Thoracic aorta (tissue), 2 donors: Measurements from ENCODE around the gene PLA2G4E. TPM values are rescaled to one million over a fixed set of nuclear protein-coding genes. Genes with fewer than 3 reads are reported as not detected.

Experiments used
- ATAC-seq: fragments of 150-250 bp; one replicate; pipeline ENCODE4 v1.8.0; 2017; ENCODE audit warnings: low read depth; ENCODE audit not compliant: insufficient number of reproducible peaks, low FRiP score
- DNase-seq: peaks from one replicate; pipeline ENCODE4 v3.0.0-alpha.2; 2020; ENCODE audit warnings: low spot score
- H3K27ac ChIP-seq, 2 donors: fragments of 200-600 bp; sonication (generic); 1 replicate in 1 of 2; 2 replicates in 1 of 2; pipeline ENCODE4 v1.5.1; 2016; ENCODE audit warnings: mild to moderate bottlenecking in 2 of 2, moderate library complexity in 2 of 2
- H3K27me3 ChIP-seq: fragments of 200-600 bp; sonication (generic); replicated peaks from 2 replicates; pipeline ENCODE4 v1.6.0; 2016; ENCODE audit warnings: mild to moderate bottlenecking; ENCODE audit not compliant: insufficient read depth
- H3K36me3 ChIP-seq: fragments of 200-600 bp; sonication (generic); one replicate; pipeline ENCODE4 v1.5.1; 2016
- H3K4me1 ChIP-seq, 2 donors: fragments of 200-600 bp; sonication (generic); 1 replicate in 1 of 2; 2 replicates in 1 of 2; pipeline versions ENCODE4 v1.5.1 to v1.6.0; 2016; ENCODE audit warnings: low read depth in 2 of 2, mild to moderate bottlenecking in 1 of 2; ENCODE audit not compliant: control insufficient read depth in 1 of 2
- H3K4me3 ChIP-seq: fragments of 200-600 bp; sonication (generic); 2 replicates; pipeline ENCODE4 v1.5.1; 2016; ENCODE audit warnings: mild to moderate bottlenecking
- H3K9me3 ChIP-seq: fragments of 200-600 bp; sonication (generic); 2 replicates; pipeline ENCODE4 v1.5.1; 2016
- total RNA-seq, 2 donors: library from RNA; depleted of rRNA; stranded (reverse); fragments of >200 nt; gene quantifications; one replicate each; pipeline versions ENCODE4 v1.1.0 to v1.2.3, GENCODE V29; 2016
- TF ChIP-seq, protein P1 (sequence below): fragments of 200-600 bp; sonication (generic); IDR thresholded peaks from one replicate; pipeline ENCODE4 v1.5.1; 2019; ENCODE audit warnings: antibody characterized with exemption

Gene PLA2G4E
- total RNA-seq, 2 donors from 2014 or later = not detected

DNA sequence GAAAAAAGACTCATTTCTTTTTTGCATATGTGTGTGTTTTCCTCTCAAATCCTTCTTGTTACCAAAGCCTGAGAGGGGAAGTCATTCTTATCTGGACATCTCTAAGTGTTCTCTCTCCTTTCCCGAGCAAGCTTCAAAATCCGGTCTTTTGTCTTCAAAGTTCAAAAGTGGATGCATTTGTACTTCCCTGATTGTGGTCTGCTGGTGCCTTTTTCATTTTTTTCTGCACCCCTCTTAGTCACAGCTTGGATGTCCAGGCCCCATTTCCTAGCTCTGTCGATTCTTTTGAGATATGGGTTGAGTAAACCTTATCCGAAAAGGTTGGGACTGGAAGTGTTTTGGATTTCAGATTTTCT, 83.3 kb downstream of the PLA2G4E start:
- Histone ChIP-seq H3K36me3 (peaks cover 4% of the 10 kb centered on the region), H3K4me1 (peaks cover 20 to 56% of the 10 kb centered on the region in 2 donors), H3K27ac (peak overlapping the region in 1 of 2 donors; percentile 15), H3K9me3 (no peaks in the 10 kb centered on the region), H3K4me3 (no peak overlapping the region), H3K27me3 (no peaks in the 10 kb centered on the region)
- DNase-seq (no peak), ATAC-seq (no peak)
- TF ChIP-seq, protein P1, sequence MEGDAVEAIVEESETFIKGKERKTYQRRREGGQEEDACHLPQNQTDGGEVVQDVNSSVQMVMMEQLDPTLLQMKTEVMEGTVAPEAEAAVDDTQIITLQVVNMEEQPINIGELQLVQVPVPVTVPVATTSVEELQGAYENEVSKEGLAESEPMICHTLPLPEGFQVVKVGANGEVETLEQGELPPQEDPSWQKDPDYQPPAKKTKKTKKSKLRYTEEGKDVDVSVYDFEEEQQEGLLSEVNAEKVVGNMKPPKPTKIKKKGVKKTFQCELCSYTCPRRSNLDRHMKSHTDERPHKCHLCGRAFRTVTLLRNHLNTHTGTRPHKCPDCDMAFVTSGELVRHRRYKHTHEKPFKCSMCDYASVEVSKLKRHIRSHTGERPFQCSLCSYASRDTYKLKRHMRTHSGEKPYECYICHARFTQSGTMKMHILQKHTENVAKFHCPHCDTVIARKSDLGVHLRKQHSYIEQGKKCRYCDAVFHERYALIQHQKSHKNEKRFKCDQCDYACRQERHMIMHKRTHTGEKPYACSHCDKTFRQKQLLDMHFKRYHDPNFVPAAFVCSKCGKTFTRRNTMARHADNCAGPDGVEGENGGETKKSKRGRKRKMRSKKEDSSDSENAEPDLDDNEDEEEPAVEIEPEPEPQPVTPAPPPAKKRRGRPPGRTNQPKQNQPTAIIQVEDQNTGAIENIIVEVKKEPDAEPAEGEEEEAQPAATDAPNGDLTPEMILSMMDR = no peak

DNA sequence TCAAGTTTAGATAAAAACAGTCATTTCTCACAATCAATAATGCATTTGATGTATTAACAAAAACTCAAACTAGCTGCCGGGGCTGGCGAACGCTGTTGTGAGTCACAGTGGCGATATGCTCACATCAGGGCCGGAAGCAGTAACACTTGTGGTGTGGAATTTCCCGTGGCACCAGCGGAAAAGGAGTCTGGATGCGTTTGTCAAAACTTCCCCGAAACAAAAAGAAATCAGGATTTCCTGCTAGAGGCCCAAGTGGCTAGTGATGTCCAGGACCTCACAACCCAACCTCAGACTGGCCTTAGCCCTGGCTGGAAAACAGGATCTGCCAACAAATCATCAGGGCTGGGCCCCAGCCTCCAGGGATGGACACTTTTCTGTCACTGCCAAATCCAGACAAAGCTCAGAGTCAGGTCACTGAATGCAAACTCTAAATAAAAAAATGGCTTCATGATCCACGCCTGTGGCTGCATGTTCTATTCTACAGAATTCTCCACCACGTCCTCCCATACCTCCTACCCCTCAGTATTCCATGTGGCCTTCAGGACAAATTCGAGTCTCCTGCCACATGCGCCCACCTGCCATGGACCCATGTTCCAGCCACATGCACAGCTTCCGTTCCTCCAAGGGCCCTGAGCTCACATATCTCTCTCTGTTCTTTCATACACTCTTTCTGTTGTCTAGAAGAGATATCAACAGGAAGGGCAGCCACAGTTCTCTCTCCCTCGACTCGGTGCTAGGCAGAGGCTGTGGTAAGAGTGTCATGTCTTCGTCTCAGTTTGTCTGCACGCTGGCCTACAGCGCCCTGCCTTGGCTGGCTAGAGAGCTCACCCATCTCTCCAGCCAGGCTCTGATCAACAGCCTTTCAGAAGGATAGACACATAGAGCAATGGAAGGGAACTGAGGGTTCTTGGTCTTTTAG, 83.9 kb downstream of the PLA2G4E start:
- H3K36me3 ChIP-seq = peaks cover 4% of the 10 kb centered on the region
- ATAC-seq (no peak), DNase-seq (no peak)
- peaks cover 24 to 62% of the 10 kb centered on the region in 2 donors for H3K4me1 ChIP-seq
- no peak overlapping the region for H3K4me3 ChIP-seq
- TF ChIP-seq, protein P1 = no peak
- H3K27me3 ChIP-seq = no peaks in the 10 kb centered on the region
- H3K27ac ChIP-seq = peak overlapping the region in 1 of 2 donors; percentile 15
- H3K9me3 ChIP-seq = no peaks in the 10 kb centered on the region

DNA sequence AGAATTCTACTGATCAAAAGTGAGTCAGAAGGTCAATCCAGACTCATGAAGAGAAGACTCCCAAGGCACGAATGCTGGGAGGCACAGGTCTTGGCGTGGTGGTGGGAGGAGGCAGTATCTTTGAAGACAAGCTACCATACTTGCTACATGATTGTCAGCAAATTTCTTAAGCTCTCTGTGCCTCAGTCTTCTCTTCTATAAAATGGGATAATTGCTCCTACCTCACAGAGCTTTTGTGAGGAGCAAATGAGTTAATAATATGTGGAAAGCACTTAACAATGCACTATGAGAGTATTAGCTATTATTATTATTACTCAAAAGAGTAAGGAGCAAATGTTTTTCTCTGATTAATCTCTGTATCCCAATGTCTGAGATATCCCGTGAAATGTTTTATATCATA, 84.7 kb downstream of the PLA2G4E start:
- TF ChIP-seq, protein P1 = no peak
- DNase-seq = no peak
- Histone ChIP-seq H3K4me3 (no peak overlapping the region), H3K27ac (peak overlapping the region in 1 of 2 donors; percentile 17), H3K9me3 (no peaks in the 10 kb centered on the region), H3K27me3 (no peaks in the 10 kb centered on the region), H3K4me1 (peaks cover 26 to 63% of the 10 kb centered on the region in 2 donors), H3K36me3 (peaks cover 4% of the 10 kb centered on the region)
- no peak for ATAC-seq

- ATAC-seq (no peak), DNase-seq (no peak)
- TF ChIP-seq, protein P1 = no peak
These were observed 85.2 kb downstream of the PLA2G4E start for GRCh38 chr15:41935566-41936020.

DNA sequence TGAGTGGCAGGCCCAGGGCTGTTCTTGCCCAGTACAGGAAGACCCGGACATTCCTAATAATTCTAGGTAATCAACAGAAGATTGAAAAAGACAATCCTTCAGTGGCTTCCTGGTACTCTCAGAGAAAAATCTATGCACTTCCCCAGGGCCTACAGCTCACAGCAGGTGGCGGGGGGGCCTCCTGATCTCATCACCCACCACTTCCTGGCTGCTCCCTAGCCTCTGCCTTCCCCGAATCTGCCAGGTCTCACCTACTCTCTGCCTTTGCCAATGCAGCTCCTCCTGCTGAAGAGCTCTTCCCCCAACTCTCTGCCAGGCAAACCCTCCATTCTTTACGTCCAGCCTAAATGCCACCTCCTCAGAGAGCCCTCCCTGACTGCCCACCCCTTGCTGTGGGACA, 86.0 kb downstream of the PLA2G4E start:
- Histone ChIP-seq H3K27me3 (no peaks in the 10 kb centered on the region), H3K4me3 (no peak overlapping the region), H3K36me3 (no peaks in the 10 kb centered on the region), H3K27ac (peak overlapping the region in 1 of 2 donors; percentile 62), H3K4me1 (peaks cover 37 to 67% of the 10 kb centered on the region in 2 donors), H3K9me3 (no peaks in the 10 kb centered on the region)
- ATAC-seq = no peak
- TF ChIP-seq, protein P1 = no peak
- DNase-seq = no peak

More at GRCh38 chr15:41935566-41936020, 85.2 kb downstream of the PLA2G4E start:
- peak overlapping the region in 1 of 2 donors; percentile 62 for H3K27ac ChIP-seq
- no peaks in the 10 kb centered on the region for H3K9me3 ChIP-seq
- H3K36me3 ChIP-seq = peaks cover 4% of the 10 kb centered on the region
- H3K27me3 ChIP-seq = no peaks in the 10 kb centered on the region
- no peak overlapping the region for H3K4me3 ChIP-seq
- H3K4me1 ChIP-seq = peaks cover 31 to 63% of the 10 kb centered on the region in 2 donors
